ENCODE data around the gene TSKU. TPM values are rescaled to one million over a fixed set of nuclear protein-coding genes. Genes with fewer than 3 reads are reported as not detected.

TSKU gene
- polyA plus RNA-seq, 1 of the 3 experiments (the other 2 are of a cell fraction), result 20.7 TPM

GRCh38 chr11:76738618-76739240 lies 44.4 kb upstream of the TSKU start:
- Histone ChIP-seq H3F3A (replicated peaks; ENCODE audit: insufficient read depth) (no peaks in the 10 kb centered on the region), H3K36me3 (replicated peaks in 1 of 2; ENCODE audit: control insufficient read depth in 1 of 2, insufficient read depth in 2 of 2, low read length in 1 of 2) (no peaks in the 10 kb centered on the region), H3K27ac (ENCODE audit: low read depth in 2 of 2, low read length in 1 of 2) (no peak overlapping the region), H3K4me2 (no peak overlapping the region), H3K9me3 (no peaks in the 10 kb centered on the region), H3K9ac (no peak overlapping the region), H3K4me1 (ENCODE audit: control insufficient read depth in 1 of 2, insufficient read depth in 2 of 2, low read depth in 1 of 2, low read length in 1 of 2) (peaks cover 0 to 19% of the 10 kb centered on the region in 2 experiments; a peak in 1 of 4 replicates), H4K20me1 (ENCODE audit: insufficient read depth) (no peaks in the 10 kb centered on the region), H3K4me3 (ENCODE audit: low read depth in 2 of 2, low read length in 1 of 2) (no peak overlapping the region), H3K9me2 (no peaks in the 10 kb centered on the region), H2AFZ (ENCODE audit: low read depth) (no peak overlapping the region), H3K27me3 (ENCODE audit: insufficient read depth) (no peaks in the 10 kb centered on the region), H3K79me2 (ENCODE audit: insufficient read depth) (no peaks in the 10 kb centered on the region)
- CTCF ChIA-PET, result interaction anchor here (1.7 to 11.5 kb wide), 2 partner anchors 61 to 63 kb away, joined by 3 to 205 read pairs; no protein-coding TSS in a partner anchor
- POLR2A ChIA-PET, result interaction anchor here (1.0 kb wide), 1 partner anchor 676 kb away, joined by 3 read pairs; no protein-coding TSS in a partner anchor
- WGBS (ENCODE audit: low lambda C conversion rate), result 77% methylated on average over 8 of the region's 8 CpGs
- TF ChIP-seq FOSL2 (IDR thresholded peaks at IDR 0.05; ENCODE audit: borderline replicate concordance, low read depth), result no peak
- TF ChIP-seq GATA2 (CRISPR knock-in tag; IDR thresholded peaks at IDR 0.05), result no peak
- TF ChIP-seq JUND (IDR thresholded peaks at IDR 0.05), result no peak
- TF ChIP-seq SIN3A (IDR thresholded peaks at IDR 0.05; ENCODE audit: borderline replicate concordance, low read depth, low read length), result no peak
- TF ChIP-seq RCOR1 (IDR thresholded peaks at IDR 0.05; ENCODE audit: low read length), result no peak
- TF ChIP-seq SMC3 (IDR thresholded peaks at IDR 0.05; ENCODE audit: low read depth, low read length), result no peak
- no peak for DNase-seq

- H3K27ac ChIP-seq (ENCODE audit: low read depth in 2 of 2, low read length in 1 of 2), result no peak overlapping the region
- H3K4me2 ChIP-seq, result no peak overlapping the region
- no peak for DNase-seq
- no peaks in the 10 kb centered on the region for H3K27me3 ChIP-seq (ENCODE audit: insufficient read depth)
- H3K4me3 ChIP-seq (ENCODE audit: low read depth in 2 of 2, low read length in 1 of 2), result no peak overlapping the region
- TF ChIP-seq EZH2phosphoT487 (IDR thresholded peaks at IDR 0.05; ENCODE audit: borderline replicate concordance, low read depth) (no peak), USF2 (IDR thresholded peaks at IDR 0.05; ENCODE audit: borderline replicate concordance, low read depth, low read length) (no peak), FOXM1 (IDR thresholded peaks at IDR 0.05; ENCODE audit: low read depth) (no peak), PBX3 (IDR thresholded peaks at IDR 0.05) (no peak), CTCF (IDR thresholded peaks at IDR 0.05) (no peak), MXI1 (IDR thresholded peaks at IDR 0.05; ENCODE audit: low read depth, low read length) (no peak), MEF2A (IDR thresholded peaks at IDR 0.05; ENCODE audit: borderline replicate concordance, low read depth) (no peak), NFIC (IDR thresholded peaks at IDR 0.05; ENCODE audit: borderline replicate concordance) (no peak), SIN3A (IDR thresholded peaks at IDR 0.05; ENCODE audit: borderline replicate concordance, low read depth, low read length) (no peak), RAD21 (IDR thresholded peaks at IDR 0.05; ENCODE audit: low read length) (no peak), TAF1 (IDR thresholded peaks at IDR 0.05; ENCODE audit: borderline replicate concordance, low read depth, low read length) (no peak), SMC3 (IDR thresholded peaks at IDR 0.05; ENCODE audit: low read depth, low read length) (no peak), GATA2 (CRISPR knock-in tag; IDR thresholded peaks at IDR 0.05) (no peak), RCOR1 (IDR thresholded peaks at IDR 0.05; ENCODE audit: low read length) (no peak), GABPA (IDR thresholded peaks at IDR 0.05; ENCODE audit: low read depth) (no peak)
- TF ChIP-seq, protein P1, sequence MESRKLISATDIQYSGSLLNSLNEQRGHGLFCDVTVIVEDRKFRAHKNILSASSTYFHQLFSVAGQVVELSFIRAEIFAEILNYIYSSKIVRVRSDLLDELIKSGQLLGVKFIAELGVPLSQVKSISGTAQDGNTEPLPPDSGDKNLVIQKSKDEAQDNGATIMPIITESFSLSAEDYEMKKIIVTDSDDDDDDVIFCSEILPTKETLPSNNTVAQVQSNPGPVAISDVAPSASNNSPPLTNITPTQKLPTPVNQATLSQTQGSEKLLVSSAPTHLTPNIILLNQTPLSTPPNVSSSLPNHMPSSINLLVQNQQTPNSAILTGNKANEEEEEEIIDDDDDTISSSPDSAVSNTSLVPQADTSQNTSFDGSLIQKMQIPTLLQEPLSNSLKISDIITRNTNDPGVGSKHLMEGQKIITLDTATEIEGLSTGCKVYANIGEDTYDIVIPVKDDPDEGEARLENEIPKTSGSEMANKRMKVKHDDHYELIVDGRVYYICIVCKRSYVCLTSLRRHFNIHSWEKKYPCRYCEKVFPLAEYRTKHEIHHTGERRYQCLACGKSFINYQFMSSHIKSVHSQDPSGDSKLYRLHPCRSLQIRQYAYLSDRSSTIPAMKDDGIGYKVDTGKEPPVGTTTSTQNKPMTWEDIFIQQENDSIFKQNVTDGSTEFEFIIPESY (IDR thresholded peaks at IDR 0.05; ENCODE audit: borderline replicate concordance, low read depth), result no peak
- no peaks in the 10 kb centered on the region for H3K9me3 ChIP-seq
- H2AFZ ChIP-seq (ENCODE audit: low read depth), result no peak overlapping the region
- H3K36me3 ChIP-seq (replicated peaks in 1 of 2; ENCODE audit: control insufficient read depth in 1 of 2, insufficient read depth in 2 of 2, low read length in 1 of 2), result no peaks in the 10 kb centered on the region
- H3K4me1 ChIP-seq (ENCODE audit: control insufficient read depth in 1 of 2, insufficient read depth in 2 of 2, low read depth in 1 of 2, low read length in 1 of 2), result peaks cover 0 to 21% of the 10 kb centered on the region in 2 experiments; a peak in 1 of 4 replicates
- H3F3A ChIP-seq (replicated peaks; ENCODE audit: insufficient read depth), result no peaks in the 10 kb centered on the region
- no peaks in the 10 kb centered on the region for H3K9me2 ChIP-seq
- ChIA-PET CTCF (interaction anchor here (0.7 to 1.7 kb wide), 3 partner anchors 17 to 180 kb away, joined by 3 to 5 read pairs (median 3); no protein-coding TSS in a partner anchor), POLR2A (no interaction called here)
- H3K9ac ChIP-seq, result no peak overlapping the region
- whole genome bisulfite sequencing (ENCODE audit: low lambda C conversion rate), result 67% methylated on average over 6 of the region's 6 CpGs
- H3K79me2 ChIP-seq (ENCODE audit: insufficient read depth), result no peaks in the 10 kb centered on the region
- no peaks in the 10 kb centered on the region for H4K20me1 ChIP-seq (ENCODE audit: insufficient read depth)
These were observed 43.4 kb upstream of the TSKU start for GRCh38 chr11:76739798-76740197.

Data from SK-N-SH (cell line).